GM23338 (cell line): ENCODE data around the gene CHST11. TPM values are rescaled to one million over a fixed set of nuclear protein-coding genes. Genes with fewer than 3 reads are reported as not detected.

Experiments
- ATAC-seq: fragments of 200-7000 bp; cut with Tn5 transposase; 3 replicates; pipeline ENCODE4 v1.9.1; 2020
- DNase-seq: peaks from one replicate; pipeline ENCODE4 v3.0.0-alpha.2; 2015; ENCODE audit warnings: low spot score
- H2AFZ ChIP-seq: fragments of 200-600 bp; sonication (generic); 2 replicates; pipeline ENCODE4 v1.8.0; 2016; ENCODE audit warnings: antibody characterized with exemption, mild to moderate bottlenecking, moderate library complexity
- H3F3A ChIP-seq: fragments of 200-600 bp; sonication (generic); replicated peaks from 2 replicates; pipeline ENCODE4 v1.8.0; 2017; ENCODE audit warnings: antibody characterized with exemption, mixed run types, low read depth
- H3K27ac ChIP-seq: fragments of 200-600 bp; sonication (generic); 2 replicates; pipeline ENCODE4 v1.6.1; 2016; ENCODE audit warnings: low read depth
- H3K27me3 ChIP-seq: fragments of 200-600 bp; sonication (generic); 2 replicates; pipeline ENCODE4 v1.8.0; 2016; ENCODE audit warnings: mild to moderate bottlenecking, mixed run types, moderate library complexity; ENCODE audit not compliant: insufficient read depth
- H3K36me3 ChIP-seq: fragments of 200-600 bp; sonication (generic); 2 replicates; pipeline ENCODE4 v1.8.0; 2016; ENCODE audit warnings: mild to moderate bottlenecking; ENCODE audit not compliant: insufficient read depth
- H3K4me1 ChIP-seq: fragments of 200-600 bp; sonication (generic); 2 replicates; pipeline ENCODE4 v1.8.0; 2016; ENCODE audit warnings: mild to moderate bottlenecking, moderate library complexity; ENCODE audit not compliant: insufficient read depth
- H3K4me2 ChIP-seq: fragments of 200-600 bp; sonication (generic); 2 replicates; pipeline ENCODE4 v1.7.1; 2017; ENCODE audit warnings: mixed run types
- H3K4me3 ChIP-seq: fragments of 200-600 bp; sonication (generic); 2 replicates; pipeline ENCODE4 v1.6.1; 2016; ENCODE audit warnings: mixed run types
- H3K79me2 ChIP-seq: fragments of 200-600 bp; sonication (generic); replicated peaks from 2 replicates; pipeline ENCODE4 v1.8.0; 2017; ENCODE audit warnings: mild to moderate bottlenecking; ENCODE audit not compliant: insufficient read depth
- H3K9me2 ChIP-seq: fragments of 200-600 bp; sonication (generic); 2 replicates; pipeline ENCODE4 v1.8.0; 2017; ENCODE audit not compliant: insufficient read depth
- H4K20me1 ChIP-seq: fragments of 200-600 bp; sonication (generic); replicated peaks from 2 replicates; pipeline ENCODE4 v1.8.0; 2017; ENCODE audit warnings: mild to moderate bottlenecking; ENCODE audit not compliant: insufficient read depth
- H3K27ac Mint-ChIP-seq: 2 replicates; pipeline ENCODE4 v1.8.0; 2020; ENCODE audit warnings: inconsistent platforms, mild to moderate bottlenecking, moderate library complexity, mixed read lengths
- H3K27me3 Mint-ChIP-seq: 3 replicates; pipeline ENCODE4 v1.8.0; 2022; ENCODE audit warnings: low read depth, mild to moderate bottlenecking, moderate library complexity, mixed read lengths, inconsistent platforms; ENCODE audit not compliant: insufficient read depth, poor library complexity
- H3K36me3 Mint-ChIP-seq: 3 replicates; pipeline ENCODE4 v1.8.0; 2021; ENCODE audit warnings: low read depth, mild to moderate bottlenecking, inconsistent platforms, moderate library complexity, mixed read lengths
- H3K4me1 Mint-ChIP-seq: 3 replicates; pipeline ENCODE4 v1.8.0; 2020; ENCODE audit warnings: mild to moderate bottlenecking, inconsistent platforms, mixed read lengths
- H3K4me3 Mint-ChIP-seq: 3 replicates; pipeline ENCODE4 v1.8.0; 2021; ENCODE audit warnings: moderate library complexity, mild to moderate bottlenecking, inconsistent platforms, mixed read lengths
- H3K9me3 Mint-ChIP-seq: 3 replicates; pipeline ENCODE4 v1.8.0; 2020; ENCODE audit warnings: moderate library complexity, mild to moderate bottlenecking, inconsistent platforms, mixed read lengths
- CREB1 ChIP-seq: fragments of 250-450 bp; sonication (Bioruptor Pico); IDR thresholded peaks from 2 replicates; pipeline ENCODE4 v1.5.0; 2020; ENCODE audit warnings: low read depth, mild to moderate bottlenecking, moderate library complexity
- CTCF ChIP-seq, 2 experiments: fragments of 200-600 bp in 1 of 2; sonication (generic) in 1 of 2; conservative IDR thresholded peaks; 2 replicates each; pipeline versions ENCODE4 v1.5.1 to v1.6.1; 2016 to 2017; ENCODE audit warnings: antibody characterized with exemption in 2 of 2, low read depth in 2 of 2, mild to moderate bottlenecking in 2 of 2, moderate library complexity in 1 of 2
- ETS1 ChIP-seq: IDR thresholded peaks from 2 replicates; pipeline ENCODE4 v1.6.1; 2016; ENCODE audit warnings: antibody characterized with exemption
- EZH2 ChIP-seq: fragments of 200-600 bp; sonication (generic); IDR thresholded peaks from one replicate; pipeline ENCODE4 v1.8.0; 2017; ENCODE audit warnings: antibody characterized with exemption, mild to moderate bottlenecking, low read depth; ENCODE audit not compliant: unreplicated experiment
- EZH2phosphoT487 ChIP-seq: fragments of 200-600 bp; sonication (generic); IDR thresholded peaks from one replicate; pipeline ENCODE4 v1.8.1; 2018; ENCODE audit warnings: antibody characterized with exemption; ENCODE audit not compliant: unreplicated experiment
- JUNB ChIP-seq: IDR thresholded peaks from one replicate; pipeline ENCODE4 v1.6.1; 2016; ENCODE audit warnings: antibody characterized with exemption; ENCODE audit not compliant: unreplicated experiment
- NANOG ChIP-seq: IDR thresholded peaks from 2 replicates; pipeline ENCODE4 v1.6.1; 2016; ENCODE audit warnings: antibody characterized with exemption, borderline replicate concordance
- REST ChIP-seq: IDR thresholded peaks from one replicate; pipeline ENCODE4 v1.6.1; 2018; ENCODE audit warnings: antibody characterized with exemption; ENCODE audit not compliant: unreplicated experiment
- ZNF114 ChIP-seq: fragments of 250-450 bp; sonication (Bioruptor Pico); IDR thresholded peaks from 2 replicates; pipeline ENCODE4 v1.5.0; 2020; ENCODE audit warnings: mild to moderate bottlenecking, moderate library complexity
- ZNF331 ChIP-seq: fragments of 250-450 bp; sonication (Bioruptor Pico); IDR thresholded peaks from 2 replicates; pipeline ENCODE4 v1.5.0; 2020; ENCODE audit warnings: low read depth, mild to moderate bottlenecking, moderate library complexity
- polyA plus RNA-seq: library from polyadenylated mRNA; unstranded; fragments of >200 nt; fragmentation: Nextera tagmentation; extraction: Ambion mirVana; gene quantifications from 2 replicates; pipeline ENCODE4 v1.2.1, GENCODE V29; 2016
- total RNA-seq: library from RNA; depleted of rRNA; stranded (reverse); fragments of >200 nt; shearing (Covaris generic); gene quantifications from 2 replicates; pipeline ENCODE4 v1.2.3, GENCODE V29; 2014

Gene CHST11
- total and polyA plus RNA-seq, 2 experiments from 2014 or later: 7.7 to 25.7 TPM

- H2AFZ ChIP-seq: no peak overlapping the region
- ATAC-seq (no peak), DNase-seq (no peak)
- H3K36me3 ChIP-seq: no peaks in the 10 kb centered on the region
- no peaks in the 10 kb centered on the region for H3K36me3 Mint-ChIP-seq
- no peaks in the 10 kb centered on the region for H3K4me1 ChIP-seq
- peaks cover 13% of the 10 kb centered on the region for H4K20me1 ChIP-seq
- peaks cover 7% of the 10 kb centered on the region for H3K27me3 Mint-ChIP-seq
- H3K4me3 ChIP-seq: no peak overlapping the region
- H3K4me1 Mint-ChIP-seq: peaks cover 12% of the 10 kb centered on the region
- H3K4me3 Mint-ChIP-seq: no peak overlapping the region
- H3K27me3 ChIP-seq: no peaks in the 10 kb centered on the region
- TF ChIP-seq ZNF331 (CRISPR knock-in tag) (no peak), EZH2 (no peak), EZH2phosphoT487 (no peak), JUNB (no peak), REST (no peak), NANOG (no peak), ETS1 (no peak), CTCF (conservative IDR thresholded peaks at IDR 0.05; ENCODE audit: low read depth in 2 of 2) (no peak), ZNF114 (CRISPR knock-in tag) (no peak)
- H3K9me3 Mint-ChIP-seq: peaks cover 2% of the 10 kb centered on the region; the same call in 1 of the 3 replicates
- H3K9me2 ChIP-seq: no peaks in the 10 kb centered on the region
- no peak overlapping the region for H3K27ac Mint-ChIP-seq
- peaks cover 8% of the 10 kb centered on the region for H3K79me2 ChIP-seq
- no peaks in the 10 kb centered on the region for H3F3A ChIP-seq
- no peak overlapping the region for H3K4me2 ChIP-seq
- no peak overlapping the region for H3K27ac ChIP-seq
Measured at GRCh38 chr12:104490850-104491249, 34.1 kb downstream of the CHST11 start.

GRCh38 chr12:104493496-104493895 lies 36.7 kb downstream of the CHST11 start:
- Histone ChIP-seq H3K27ac (no peak overlapping the region), H3F3A (no peaks in the 10 kb centered on the region), H3K4me3 (no peak overlapping the region), H3K4me2 (no peak overlapping the region), H3K79me2 (peaks cover 8% of the 10 kb centered on the region), H3K4me1 (no peaks in the 10 kb centered on the region), H4K20me1 (peaks cover 12% of the 10 kb centered on the region; the same call in 1 of the 2 replicates), H2AFZ (no peak overlapping the region), H3K36me3 (no peaks in the 10 kb centered on the region), H3K27me3 (no peaks in the 10 kb centered on the region), H3K9me2 (no peaks in the 10 kb centered on the region)
- Mint-ChIP-seq H3K4me1 (peaks cover 5% of the 10 kb centered on the region; the same call in 2 of the 3 replicates), H3K9me3 (no peaks in the 10 kb centered on the region), H3K27ac (no peak overlapping the region), H3K27me3 (peaks cover 4% of the 10 kb centered on the region), H3K36me3 (no peaks in the 10 kb centered on the region), H3K4me3 (no peak overlapping the region)
- DNase-seq: no peak
- TF ChIP-seq REST: no peak
- no peak for TF ChIP-seq NANOG
- TF ChIP-seq CREB1 (CRISPR knock-in tag): no peak
- TF ChIP-seq JUNB: no peak
- TF ChIP-seq CTCF (conservative IDR thresholded peaks at IDR 0.05; ENCODE audit: low read depth in 2 of 2): no peak
- no peak for ATAC-seq
